AG04449 (cell line): Measurements from ENCODE around the gene LTBP2.

ENCODE experiments used
- CTCF ChIA-PET: fragments of 350-600 bp; formaldehyde crosslinking; extraction: SDS; loops from one replicate; lab custom pipeline; 2021; ENCODE audit warnings: antibody characterized with exemption; lab: Yijun Ruan, JAX
- POLR2A ChIA-PET: fragments of 400-600, 350-600 bp; formaldehyde crosslinking; extraction: SDS; loops from one replicate; lab custom pipeline; 2020; ENCODE audit warnings: antibody characterized with exemption, inconsistent platforms; lab: Yijun Ruan, JAX
- DNase-seq: peaks from one replicate; pipeline ENCODE4 v3.0.0-alpha.2; 2010; ENCODE audit warnings: low read depth, low spot score
- H3K4me3 ChIP-seq: 2 replicates; pipeline ENCODE4 v1.5.1; 2011; ENCODE audit warnings: low read depth, mild to moderate bottlenecking, control low read depth, low read length
- CTCF ChIP-seq: IDR thresholded peaks from one replicate; pipeline ENCODE4 v1.5.1; 2011; ENCODE audit warnings: mild to moderate bottlenecking, moderate library complexity, low read length, control low read depth, inconsistent platforms; ENCODE audit not compliant: insufficient read depth; ENCODE audit errors: missing control alignments

Gene LTBP2

GRCh38 chr14:74645756-74646470 is 33.9 kb upstream of the LTBP2 start:
- ChIA-PET POLR2A (interaction anchor here (2.8 kb wide), 1 partner anchor 27 kb away, joined by 13 read pairs; no protein-coding TSS in a partner anchor), CTCF (interaction anchor here (0.5 to 2.5 kb wide), 5 partner anchors 10 to 36 kb away, joined by 3 to 8 read pairs (median 5); no protein-coding TSS in a partner anchor)
- no peak overlapping the region for H3K4me3 ChIP-seq
- TF ChIP-seq CTCF: no peak
- no peak for DNase-seq

GRCh38 chr14:74645244-74645643 is 33.2 kb upstream of the LTBP2 start:
- no peak for TF ChIP-seq CTCF
- ChIA-PET POLR2A (interaction anchor here (2.8 kb wide), 1 partner anchor 26 kb away, joined by 13 read pairs; no protein-coding TSS in a partner anchor), CTCF (interaction anchor here (0.5 to 6.1 kb wide), 7 partner anchors 9 to 36 kb away, joined by 3 to 26 read pairs (median 5); no protein-coding TSS in a partner anchor)
- H3K4me3 ChIP-seq: no peak overlapping the region
- no peak for DNase-seq

- TF ChIP-seq CTCF: no peak
- DNase-seq: no peak
- ChIA-PET POLR2A (no interaction called here), CTCF (interaction anchor here (1.3 to 13.0 kb wide), 5 partner anchors 9 to 31 kb away, joined by 3 to 106 read pairs (median 4); partner anchors contain the start of gene LTBP2)
- H3K4me3 ChIP-seq: no peak overlapping the region
Measured at GRCh38 chr14:74641601-74642391, 29.8 kb upstream of the LTBP2 start.

GRCh38 chr14:74638966-74639365 is 26.9 kb upstream of the LTBP2 start:
- H3K4me3 ChIP-seq: no peak overlapping the region
- POLR2A ChIA-PET: no interaction called here
- no peak for TF ChIP-seq CTCF
- CTCF ChIA-PET: interaction anchor here (1.9 to 13.0 kb wide), 4 partner anchors 9 to 28 kb away, joined by 9 to 106 read pairs (median 20); partner anchors contain the start of gene LTBP2
- no peak for DNase-seq

- no peak for DNase-seq
- ChIA-PET POLR2A (interaction anchor here (0.6 to 4.0 kb wide), 2 partner anchors 9 to 19 kb away, joined by 3 to 29 read pairs; no protein-coding TSS in a partner anchor), CTCF (interaction anchor here (1.8 to 13.0 kb wide), 4 partner anchors 10 to 27 kb away, joined by 5 to 106 read pairs (median 11); partner anchors contain the start of gene LTBP2)
- no peak for TF ChIP-seq CTCF
- H3K4me3 ChIP-seq: no peak overlapping the region
Measured at GRCh38 chr14:74638066-74638465, 26.0 kb upstream of the LTBP2 start.
